Measurements from ENCODE around the gene RHOB.

The RHOB gene

DNA sequence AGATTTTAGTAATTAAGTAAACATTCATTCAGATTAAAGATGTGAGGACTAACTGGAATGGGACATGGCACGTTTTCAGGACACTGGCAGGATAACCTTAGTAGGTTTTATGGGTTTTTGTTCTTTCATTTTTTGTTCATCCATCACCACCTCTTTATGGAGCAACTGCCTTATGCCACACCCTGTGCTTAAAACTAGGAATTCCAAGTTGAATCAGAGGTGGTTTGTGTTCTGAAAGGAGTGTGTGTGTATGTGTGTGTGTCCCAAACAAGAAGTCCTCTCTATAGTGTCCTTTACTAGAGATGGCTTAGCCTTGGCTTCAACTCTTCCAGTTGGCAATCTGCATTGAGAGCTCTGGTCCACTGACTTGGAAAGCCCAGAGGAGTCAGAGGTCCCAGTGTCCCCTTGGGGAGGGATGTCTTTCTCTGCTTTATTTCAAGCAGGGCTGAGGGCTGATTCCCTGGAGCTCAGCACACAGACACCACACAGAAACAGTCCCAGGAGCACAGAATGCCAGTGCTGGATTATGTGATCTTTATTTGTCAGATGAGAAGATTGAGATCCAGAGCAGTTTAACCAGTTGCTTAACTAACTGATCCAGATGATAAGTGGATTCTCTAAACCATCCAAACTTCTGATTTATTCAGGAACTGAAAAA, 25.2 kb downstream of the RHOB start:
- H3K27ac ChIP-seq (ENCODE audit: low read depth, low read length) = no peak overlapping the region
- H3K4me1 ChIP-seq (ENCODE audit: control insufficient read depth, low read length) = peaks cover 8% of the 10 kb centered on the region
- H3K4me3 ChIP-seq (ENCODE audit: low read length) = no peak overlapping the region
- TF ChIP-seq, protein P1, sequence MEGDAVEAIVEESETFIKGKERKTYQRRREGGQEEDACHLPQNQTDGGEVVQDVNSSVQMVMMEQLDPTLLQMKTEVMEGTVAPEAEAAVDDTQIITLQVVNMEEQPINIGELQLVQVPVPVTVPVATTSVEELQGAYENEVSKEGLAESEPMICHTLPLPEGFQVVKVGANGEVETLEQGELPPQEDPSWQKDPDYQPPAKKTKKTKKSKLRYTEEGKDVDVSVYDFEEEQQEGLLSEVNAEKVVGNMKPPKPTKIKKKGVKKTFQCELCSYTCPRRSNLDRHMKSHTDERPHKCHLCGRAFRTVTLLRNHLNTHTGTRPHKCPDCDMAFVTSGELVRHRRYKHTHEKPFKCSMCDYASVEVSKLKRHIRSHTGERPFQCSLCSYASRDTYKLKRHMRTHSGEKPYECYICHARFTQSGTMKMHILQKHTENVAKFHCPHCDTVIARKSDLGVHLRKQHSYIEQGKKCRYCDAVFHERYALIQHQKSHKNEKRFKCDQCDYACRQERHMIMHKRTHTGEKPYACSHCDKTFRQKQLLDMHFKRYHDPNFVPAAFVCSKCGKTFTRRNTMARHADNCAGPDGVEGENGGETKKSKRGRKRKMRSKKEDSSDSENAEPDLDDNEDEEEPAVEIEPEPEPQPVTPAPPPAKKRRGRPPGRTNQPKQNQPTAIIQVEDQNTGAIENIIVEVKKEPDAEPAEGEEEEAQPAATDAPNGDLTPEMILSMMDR (IDR thresholded peaks at IDR 0.05; ENCODE audit: low read depth, low read length, poor library complexity, severe bottlenecking) = no peak
- no peak for TF ChIP-seq EZH2phosphoT487 (IDR thresholded peaks at IDR 0.05; ENCODE audit: borderline replicate concordance, low read length)
- H3K9me2 ChIP-seq (replicated peaks; ENCODE audit: control insufficient read depth, low read length) = no peaks in the 10 kb centered on the region
- 0 out of 2 replicates have a peak, but pooled peaks cover 4% of the 10 kb centered on the region for H3K27me3 ChIP-seq (ENCODE audit: control insufficient read depth, low read length)
- H3K79me2 ChIP-seq (ENCODE audit: control insufficient read depth, low read length) = no peaks in the 10 kb centered on the region
- no peaks in the 10 kb centered on the region for H3F3A ChIP-seq (ENCODE audit: control insufficient read depth, insufficient read depth)
- H3K4me2 ChIP-seq (ENCODE audit: low read length) = no peak overlapping the region
- H4K20me1 ChIP-seq (ENCODE audit: control insufficient read depth, insufficient read depth, low read depth, low read length) = no peaks in the 10 kb centered on the region
- H3K9me3 ChIP-seq (ENCODE audit: control insufficient read depth, insufficient read depth, low read length) = no peaks in the 10 kb centered on the region
- no peaks in the 10 kb centered on the region for H3K36me3 ChIP-seq (ENCODE audit: control insufficient read depth, low read length)

DNA sequence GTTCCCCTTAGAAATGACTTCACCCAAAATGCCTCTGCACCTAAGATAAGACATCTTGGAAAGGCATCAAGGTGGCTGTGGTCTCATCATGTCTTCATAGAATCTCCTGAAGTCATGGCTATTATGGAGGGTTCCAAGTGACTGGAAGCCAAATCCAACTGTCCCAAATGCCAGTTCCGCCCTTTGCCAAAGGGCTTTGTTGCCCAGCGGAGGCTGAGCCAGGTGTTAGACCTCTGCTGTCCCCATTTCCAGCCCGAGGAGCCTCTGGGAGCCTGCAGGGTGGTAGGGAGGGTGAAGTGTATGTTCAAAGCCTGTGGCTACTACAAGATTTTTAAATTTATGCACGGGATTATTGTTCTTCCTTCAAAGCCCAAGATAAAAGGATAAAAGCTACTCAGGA, 25.7 kb downstream of the RHOB start:
- no peaks in the 10 kb centered on the region for H3K36me3 ChIP-seq (ENCODE audit: control insufficient read depth, low read length)
- H3F3A ChIP-seq (ENCODE audit: control insufficient read depth, insufficient read depth) = no peaks in the 10 kb centered on the region
- no peak overlapping the region for H3K27ac ChIP-seq (ENCODE audit: low read depth, low read length)
- no peak overlapping the region for H3K4me2 ChIP-seq (ENCODE audit: low read length)
- 0 out of 2 replicates have a peak, but pooled peaks cover 4% of the 10 kb centered on the region for H3K27me3 ChIP-seq (ENCODE audit: control insufficient read depth, low read length)
- no peaks in the 10 kb centered on the region for H3K9me3 ChIP-seq (ENCODE audit: control insufficient read depth, insufficient read depth, low read length)
- H3K4me1 ChIP-seq (ENCODE audit: control insufficient read depth, low read length) = peaks cover 8% of the 10 kb centered on the region
- TF ChIP-seq EZH2phosphoT487 (IDR thresholded peaks at IDR 0.05; ENCODE audit: borderline replicate concordance, low read length) = no peak
- TF ChIP-seq, protein P1 (IDR thresholded peaks at IDR 0.05; ENCODE audit: low read depth, low read length, poor library complexity, severe bottlenecking) = no peak
- H3K79me2 ChIP-seq (ENCODE audit: control insufficient read depth, low read length) = no peaks in the 10 kb centered on the region
- no peaks in the 10 kb centered on the region for H3K9me2 ChIP-seq (replicated peaks; ENCODE audit: control insufficient read depth, low read length)
- no peaks in the 10 kb centered on the region for H4K20me1 ChIP-seq (ENCODE audit: control insufficient read depth, insufficient read depth, low read depth, low read length)
- H3K4me3 ChIP-seq (ENCODE audit: low read length) = no peak overlapping the region

DNA sequence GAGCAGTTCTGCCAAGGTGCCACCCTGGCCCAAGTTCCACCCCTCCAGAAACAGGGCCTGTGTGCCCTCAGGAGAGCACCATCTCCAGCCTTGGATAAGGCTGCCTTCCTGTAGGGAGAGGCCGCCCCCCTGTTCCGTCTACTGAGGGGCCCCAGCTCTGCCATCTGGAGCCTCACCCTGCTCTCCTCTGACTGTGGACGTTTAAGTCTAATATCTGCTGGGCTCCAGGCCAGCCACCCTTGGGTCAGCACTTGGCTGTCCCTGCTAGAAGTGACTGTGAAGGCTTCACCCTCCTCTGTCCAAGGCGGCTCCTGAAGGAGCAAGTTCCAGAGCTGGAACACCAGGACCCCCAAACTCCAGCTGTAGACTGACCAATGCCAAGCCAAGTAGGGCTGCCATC, 26.3 kb downstream of the RHOB start:
- peaks cover 8% of the 10 kb centered on the region for H3K4me1 ChIP-seq (ENCODE audit: control insufficient read depth, low read length)
- H3K27ac ChIP-seq (ENCODE audit: low read depth, low read length) = no peak overlapping the region
- no peak overlapping the region for H3K4me2 ChIP-seq (ENCODE audit: low read length)

More for the DNA sequence above, 26.3 kb downstream of the RHOB start:
- H3K79me2 ChIP-seq (ENCODE audit: control insufficient read depth, low read length) = no peaks in the 10 kb centered on the region
- H3K27me3 ChIP-seq (ENCODE audit: control insufficient read depth, low read length) = 0 out of 2 replicates have a peak, but pooled peaks cover 4% of the 10 kb centered on the region
- H3F3A ChIP-seq (ENCODE audit: control insufficient read depth, insufficient read depth) = no peaks in the 10 kb centered on the region
- no peak for TF ChIP-seq EZH2phosphoT487 (IDR thresholded peaks at IDR 0.05; ENCODE audit: borderline replicate concordance, low read length)
- TF ChIP-seq, protein P1 (IDR thresholded peaks at IDR 0.05; ENCODE audit: low read depth, low read length, poor library complexity, severe bottlenecking) = no peak
- H4K20me1 ChIP-seq (ENCODE audit: control insufficient read depth, insufficient read depth, low read depth, low read length) = no peaks in the 10 kb centered on the region
- H3K9me3 ChIP-seq (ENCODE audit: control insufficient read depth, insufficient read depth, low read length) = no peaks in the 10 kb centered on the region
- H3K4me3 ChIP-seq (ENCODE audit: low read length) = no peak overlapping the region
- H3K36me3 ChIP-seq (ENCODE audit: control insufficient read depth, low read length) = no peaks in the 10 kb centered on the region
- H3K9me2 ChIP-seq (replicated peaks; ENCODE audit: control insufficient read depth, low read length) = no peaks in the 10 kb centered on the region
